Left cardiac atrium (tissue), 4 donors: ENCODE measurements around the gene TRPT1. TPM values are rescaled to one million over a fixed set of nuclear protein-coding genes. Genes with fewer than 3 reads are reported as not detected.
A peak's percentile ranks its signal among the peaks of the same experiment; 100 is the strongest.
"Not testable (repeated sequence)": the region's sequence is repeated elsewhere in the genome, so short reads cannot be mapped to it uniquely, and the experiment has no call there.

Experiments used
- ATAC-seq, 2 donors: fragments of 200-7000 bp; cut with Tn5 transposase; one replicate each; pipeline ENCODE4 v1.9.1; 2020; ENCODE audit warnings: mild to moderate bottlenecking in 2 of 2, moderate library complexity in 2 of 2
- DNase-seq: peaks from one replicate; pipeline ENCODE4 v3.0.0-alpha.2; 2020
- intact Hi-C, 2 donors: fragments of 100-400 bp; cut with DNase I; formaldehyde crosslinking; loops; one replicate each; pipeline versions ENCODE4 v1.14.1 to v1.15.1; 2022 to 2023
- total RNA-seq, 2 donors: library from RNA; stranded (reverse); fragmentation: NEBNext Ultra II Directional; extraction: Animal tissue kit (Norgen Biotek cat#: 25700); gene quantifications; one replicate each; pipeline ENCODE4 v1.2.1, GENCODE V29; 2021
- donor health status: DM: no; HTN: yes; CAD: no.
- donor health status: DM: no; HTN: yes; CAD: no; lungs with severe emphysema.
- donor health status: DM: yes; HTN: yes; CAD: no.
- donor health status: Dilated cardiomyopathy.

TRPT1 gene
- total RNA-seq, 2 donors from 2014 or later, result 59.6 to 61.2 TPM

DNA sequence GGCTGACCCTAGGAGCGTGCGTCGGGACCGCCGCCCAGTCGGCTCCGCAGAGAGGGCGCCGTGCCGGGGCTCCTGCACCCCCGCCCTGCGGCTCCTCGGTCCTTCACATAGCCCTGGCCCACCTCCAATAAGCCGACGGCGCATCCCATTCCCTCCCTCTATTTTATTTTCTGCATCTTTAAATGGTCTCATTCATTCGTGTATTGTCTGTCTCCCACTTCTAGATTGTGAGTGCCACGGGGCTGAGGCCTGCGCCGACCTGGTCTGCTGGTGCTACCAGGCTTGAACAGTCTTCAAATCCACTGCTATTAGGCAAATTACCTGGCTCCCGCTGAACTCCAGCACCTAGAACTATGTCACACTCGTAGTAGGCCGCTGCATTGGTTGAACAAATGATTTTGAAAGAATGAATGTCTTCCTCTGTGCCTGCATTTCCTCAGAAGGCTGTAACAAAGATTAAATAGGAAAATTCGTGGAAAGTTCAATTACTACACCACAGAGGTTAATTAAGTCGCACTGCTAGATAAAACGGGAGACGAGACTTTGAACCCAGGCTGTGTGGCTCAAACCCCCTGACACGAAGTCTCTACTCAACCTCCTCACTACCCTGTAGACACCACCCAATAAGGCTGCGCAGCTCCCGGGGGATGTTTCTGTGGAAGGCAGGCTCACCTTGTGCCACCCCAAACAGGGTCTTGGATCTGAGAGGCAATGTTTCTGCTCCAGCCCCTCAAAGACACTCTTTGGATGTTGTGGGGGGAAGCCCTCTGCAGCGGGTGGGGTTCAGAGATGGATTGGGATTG lies 21.9 kb upstream of the TRPT1 start:
- intact Hi-C loops, result no loop called here
- ATAC-seq (peak; percentile 1), DNase-seq (no peak)

DNA sequence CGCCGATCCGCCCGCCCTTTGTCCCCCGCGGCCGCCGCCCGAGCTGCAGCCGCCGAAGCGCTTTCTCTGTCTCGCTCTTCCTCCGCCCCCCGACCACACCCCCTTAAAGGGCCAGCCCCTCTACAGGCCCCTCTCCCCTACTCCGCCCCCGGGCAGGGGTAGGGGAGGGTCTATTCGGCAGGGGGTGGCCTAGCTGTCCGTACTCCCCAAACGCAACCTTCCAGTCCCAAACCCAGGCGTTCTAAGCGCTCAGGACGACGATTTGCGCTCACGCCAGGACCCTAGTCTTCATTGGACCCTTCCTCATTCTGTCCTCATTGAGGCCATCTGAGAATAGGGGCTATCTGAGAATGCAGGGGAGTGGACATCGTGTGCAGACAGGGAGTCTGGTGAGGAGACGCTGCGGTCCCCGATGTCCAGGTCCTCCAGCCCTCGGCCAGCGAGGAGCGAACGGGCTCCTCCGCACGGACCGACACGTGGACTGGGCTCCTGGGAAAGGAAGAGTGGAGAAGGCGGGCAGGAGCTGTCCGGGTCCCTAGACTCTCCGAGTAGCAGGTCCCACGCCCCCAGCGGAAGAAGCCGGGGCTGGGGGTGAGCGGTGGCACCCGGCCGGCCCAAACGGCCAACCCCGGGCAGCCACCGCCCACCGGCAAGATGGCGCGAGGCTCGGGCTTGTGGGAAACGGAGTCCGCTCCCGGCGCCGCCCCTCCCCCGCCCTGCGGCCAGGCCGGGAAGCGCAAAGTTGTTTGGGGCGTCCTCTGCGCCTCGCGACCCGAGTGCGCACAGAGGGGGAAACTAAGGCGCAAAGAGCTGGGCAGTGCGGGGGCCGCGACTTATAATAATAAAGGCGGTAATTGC lies 21.1 kb upstream of the TRPT1 start, which contains the start of gene PPP1R14B:
Gene PPP1R14B, minus strand, starts transcription at position 73 of the 858 bp plus-strand sequence. CDS start 270 bp downstream, outside the sequence.
- intact Hi-C loops, result no loop called here
- DNase-seq (peak; percentile 94), ATAC-seq (peak; percentile 68 to 76)

DNA sequence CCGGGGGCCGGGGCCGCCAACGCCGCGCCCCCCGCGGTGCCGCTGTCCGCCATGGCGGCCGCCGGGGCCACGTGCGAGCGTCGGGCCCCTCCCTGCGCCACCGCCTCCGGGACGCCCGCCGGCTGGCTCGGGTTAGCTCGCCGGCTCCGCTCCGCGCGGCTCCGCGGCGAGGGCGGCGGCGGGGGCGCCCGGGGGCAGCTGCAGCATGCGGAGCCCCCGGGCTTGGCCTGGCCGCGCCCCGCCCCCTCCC lies 20.6 kb upstream of the TRPT1 start:
- DNase-seq, intact Hi-C loops, ATAC-seq: not testable (repeated sequence)

DNA sequence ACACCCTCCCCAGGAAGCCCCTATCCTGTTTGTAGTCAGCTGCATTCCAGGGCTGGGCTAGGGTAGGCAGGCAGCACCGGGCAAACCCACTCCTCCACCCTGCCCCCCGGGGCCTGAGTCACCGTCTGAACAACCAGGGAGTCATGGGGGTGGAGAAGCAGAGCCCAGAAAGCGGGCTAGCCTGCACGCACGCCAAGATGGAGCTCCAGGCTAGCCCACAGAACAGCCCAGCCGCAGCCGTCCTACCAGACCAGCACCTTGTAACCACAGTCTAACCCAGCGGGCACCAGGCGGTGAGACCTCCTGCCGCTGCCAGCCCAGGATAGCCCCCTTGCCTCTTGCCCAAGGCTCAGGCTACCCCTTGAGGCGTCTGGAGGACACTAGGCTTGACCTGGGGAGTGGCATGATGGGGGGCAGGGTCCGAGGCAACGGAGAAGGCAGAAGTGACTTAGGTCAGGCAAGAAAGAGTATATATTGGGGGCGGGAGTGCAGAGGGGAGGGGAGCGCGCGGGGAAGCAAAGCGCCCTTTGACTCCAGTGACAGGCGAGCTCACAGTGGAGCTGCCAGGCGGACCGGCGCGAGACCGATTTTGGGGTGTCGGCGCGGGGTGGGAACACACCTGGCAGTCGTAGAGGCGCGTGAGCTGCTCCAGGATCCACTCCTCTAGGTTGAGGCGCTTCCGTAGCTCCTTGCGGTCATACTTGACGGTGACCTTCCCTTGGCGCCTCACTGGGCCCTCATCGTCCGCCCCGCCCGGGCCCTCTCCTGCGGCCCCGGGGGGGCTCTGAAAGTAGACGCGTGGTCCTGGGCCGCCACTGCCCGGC lies 20.0 kb upstream of the TRPT1 start:
- intact Hi-C loops, result no loop called here

DNA sequence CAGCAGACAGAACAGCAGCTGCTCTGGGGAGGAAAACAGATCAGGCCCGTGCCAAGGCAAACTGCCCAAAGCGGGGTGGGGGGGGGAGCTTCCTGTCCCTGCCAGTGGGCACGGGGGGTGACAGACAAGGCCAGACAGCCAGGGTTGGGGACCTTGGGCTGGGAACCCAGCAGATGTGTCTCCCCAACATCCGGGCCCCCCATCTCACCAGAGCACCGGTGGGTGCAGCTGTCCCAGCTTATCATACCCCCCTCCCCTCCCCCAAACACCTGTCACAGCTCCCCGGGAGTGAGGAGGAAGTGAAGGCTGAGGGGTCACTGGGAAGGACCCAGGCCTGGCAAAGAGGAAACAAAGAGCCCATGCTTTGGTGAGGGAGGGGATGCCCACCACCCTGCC lies 19.4 kb upstream of the TRPT1 start:
- ATAC-seq, result no peak
- DNase-seq, result peak; percentile 60
- intact Hi-C loops, result no loop called here

More for the DNA sequence above, 20.0 kb upstream of the TRPT1 start:
- ATAC-seq (peak in 1 of 2 donors; percentile 7), DNase-seq (peak; percentile 90)

DNA sequence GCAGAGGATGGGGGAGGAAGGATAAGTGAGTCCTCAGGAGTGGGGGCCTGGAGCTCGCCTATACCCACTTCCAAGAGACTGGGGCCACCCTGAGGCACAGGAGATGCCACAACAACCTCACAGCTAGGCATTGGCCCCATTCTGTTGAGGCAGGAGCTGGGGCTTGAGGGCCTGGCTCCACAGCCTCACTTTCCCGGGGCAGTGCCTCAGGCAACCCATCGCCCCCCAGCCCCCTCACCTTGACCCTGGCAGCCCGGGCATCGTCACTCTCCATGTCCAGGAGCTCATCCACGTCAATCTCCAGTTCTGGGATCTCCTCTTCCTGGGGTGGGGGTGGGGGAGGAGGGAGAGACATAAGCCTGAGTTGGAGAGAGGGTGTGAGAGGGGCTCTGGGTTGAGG lies 19.0 kb upstream of the TRPT1 start:
- intact Hi-C loops, result no loop called here
- no peak for ATAC-seq

DNA sequence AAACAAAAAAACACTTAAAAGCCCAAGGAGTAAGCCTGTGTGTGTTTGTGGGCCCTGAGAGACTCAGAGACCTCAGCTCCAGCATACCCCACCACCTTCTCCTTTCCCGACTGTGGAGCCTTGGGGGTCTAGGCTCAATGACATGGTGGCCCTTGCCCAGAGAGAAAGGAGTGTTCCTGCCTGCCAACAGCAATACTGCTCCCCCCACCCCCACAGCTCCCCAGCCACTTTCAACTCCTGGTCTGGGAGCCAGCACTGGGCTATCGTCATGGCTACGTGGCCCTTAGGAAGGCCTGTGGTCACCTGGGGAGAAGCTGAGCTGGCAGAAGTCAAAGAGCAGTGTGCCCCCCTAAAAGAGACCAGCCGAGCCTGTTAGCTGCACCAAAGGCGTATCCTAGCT lies 18.1 kb upstream of the TRPT1 start:
- DNase-seq (no peak), ATAC-seq (no peak)
- intact Hi-C loops, result no loop called here

More for the DNA sequence above, 19.0 kb upstream of the TRPT1 start:
- DNase-seq, result no peak

DNA sequence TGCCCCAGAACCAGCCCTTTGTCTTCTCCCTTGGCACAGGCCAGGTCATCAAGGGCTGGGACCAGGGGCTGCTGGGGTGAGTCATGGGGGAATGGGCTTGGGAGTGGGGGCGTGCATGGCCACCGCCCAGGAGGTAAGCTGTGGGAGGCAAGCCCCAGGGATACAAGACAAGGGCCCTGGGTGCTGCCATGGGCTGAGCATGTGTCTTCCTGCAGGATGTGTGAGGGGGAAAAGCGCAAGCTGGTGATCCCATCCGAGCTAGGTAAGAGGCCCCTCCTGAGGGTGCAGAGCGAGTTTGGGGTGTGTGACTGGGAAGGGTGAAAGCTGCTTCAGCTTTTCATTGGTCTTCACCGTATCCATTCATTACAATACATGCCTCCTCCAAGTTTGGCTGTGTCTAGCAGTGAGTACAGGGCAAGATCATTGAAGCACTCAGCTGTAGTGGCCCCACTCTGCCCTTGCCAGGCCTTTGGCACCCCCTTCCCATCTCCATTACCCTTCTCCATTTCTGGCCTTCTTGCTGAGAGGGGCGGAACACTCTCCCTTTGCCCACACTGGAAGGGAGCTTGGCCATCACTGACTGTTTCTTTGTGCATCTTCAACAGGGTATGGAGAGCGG lies 17.4 kb upstream of the TRPT1 start:
- no peak for DNase-seq
- ATAC-seq, result no peak
- intact Hi-C loops, result no loop called here

DNA sequence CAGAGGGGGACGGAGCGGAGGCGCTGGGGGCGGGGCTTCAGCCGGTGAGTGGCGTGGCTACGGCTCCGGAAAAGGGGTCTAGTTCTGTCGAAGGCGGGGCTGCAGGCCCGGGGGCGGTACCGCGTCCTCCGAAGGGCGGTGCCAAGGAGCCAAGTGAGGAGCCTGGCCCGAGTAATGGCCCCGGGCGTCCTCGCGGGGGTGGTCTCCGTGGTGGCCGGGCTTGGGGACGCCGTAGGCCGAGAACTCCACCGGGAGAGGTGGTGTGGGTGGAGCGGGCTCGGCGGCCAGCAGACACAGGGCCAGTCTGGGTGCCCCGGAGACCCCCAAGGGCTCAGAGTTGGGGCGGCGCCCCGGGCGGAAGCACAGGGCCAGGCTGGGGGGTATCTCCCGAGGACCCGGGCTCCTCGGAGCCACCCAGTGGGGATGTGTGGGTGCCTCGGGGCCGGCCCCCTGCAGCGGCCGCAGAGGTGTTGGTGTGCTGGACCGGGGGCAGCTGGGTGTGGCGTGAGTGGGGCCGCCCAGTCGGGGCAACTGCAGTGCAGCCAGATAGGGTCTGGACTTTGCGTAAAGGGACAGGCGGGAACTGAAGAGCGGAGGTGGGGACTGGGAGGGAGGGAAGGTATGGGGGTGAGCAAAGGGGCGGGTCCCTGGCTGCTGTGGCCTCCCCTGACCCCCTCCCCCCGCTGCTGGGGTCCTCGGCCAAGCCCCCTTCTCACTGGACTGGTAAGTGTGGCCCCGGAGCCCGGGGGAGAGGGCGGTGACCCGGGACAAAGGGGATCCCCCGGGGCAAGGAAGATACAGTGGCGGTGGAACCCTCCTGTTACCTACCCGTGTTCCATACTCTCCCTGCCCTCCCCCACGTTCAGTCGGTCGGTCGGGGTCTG lies 15.7 kb upstream of the TRPT1 start:
- intact Hi-C loops, result no loop called here
- ATAC-seq, result peak; percentile 6 to 14
- DNase-seq, result peak; percentile 74

DNA sequence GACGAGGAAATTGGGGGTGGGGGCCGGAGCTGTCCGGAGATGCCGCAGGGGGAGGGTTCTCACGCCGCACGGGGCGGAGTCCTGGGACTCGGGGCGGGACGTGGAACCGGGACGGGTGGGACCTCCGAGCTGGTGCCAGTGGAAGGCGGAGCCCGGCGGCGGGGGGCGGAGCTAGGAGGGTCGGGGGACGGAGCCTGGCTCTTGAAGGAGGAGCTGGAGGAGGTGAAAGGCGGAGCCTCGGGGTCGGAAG lies 15.2 kb upstream of the TRPT1 start:
- ATAC-seq, result peak; percentile 89 to 90
- peak; percentile 99 for DNase-seq
- intact Hi-C loops, result no loop called here

DNA sequence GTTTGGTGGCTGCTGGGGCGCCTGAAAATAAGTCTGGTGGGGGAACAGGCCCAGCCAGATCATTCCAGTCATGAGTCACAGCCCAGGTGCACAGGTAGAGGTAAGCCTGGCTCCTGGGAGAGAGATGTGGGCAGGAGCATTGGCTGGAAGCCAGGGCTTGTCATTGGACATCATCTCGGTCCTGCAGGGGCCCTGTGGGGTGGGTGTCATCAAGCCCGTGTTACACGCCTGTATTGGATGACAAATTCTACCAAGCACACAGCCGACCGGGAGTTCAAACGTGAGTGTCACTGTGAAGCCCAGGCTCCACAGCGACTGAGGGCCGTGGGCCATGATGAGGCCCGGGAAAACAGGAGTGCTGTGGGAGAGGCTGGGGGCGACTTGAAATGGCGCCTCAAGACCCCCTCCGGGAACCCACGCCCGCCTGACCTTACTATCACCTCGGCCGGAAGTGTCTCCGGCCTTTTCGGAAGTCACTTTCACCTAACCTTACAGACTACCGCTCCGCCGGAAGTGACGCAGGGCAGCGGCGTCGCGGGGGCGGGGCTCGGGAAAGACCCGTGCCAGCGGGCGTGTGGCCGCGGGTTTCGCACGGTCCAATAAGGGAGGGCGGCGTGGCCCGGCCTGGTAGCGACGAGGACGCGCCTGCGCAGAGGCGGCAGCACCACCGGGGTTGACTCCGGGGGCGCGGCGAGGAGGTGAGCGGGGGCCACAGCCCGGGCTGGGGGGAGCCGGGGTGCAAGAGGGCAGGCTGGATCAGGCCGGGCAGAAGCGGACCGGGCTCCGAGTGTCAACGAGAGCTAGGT lies 14.7 kb upstream of the TRPT1 start, which contains the start of gene FKBP2:
Gene FKBP2, plus strand, starts transcription at position 661 of the 806 bp plus-strand sequence. CDS start 1,293 bp downstream, outside the sequence.
- DNase-seq (peak; percentile 98), ATAC-seq (peak; percentile 75 to 83)
- intact Hi-C loops, result no loop called here

DNA sequence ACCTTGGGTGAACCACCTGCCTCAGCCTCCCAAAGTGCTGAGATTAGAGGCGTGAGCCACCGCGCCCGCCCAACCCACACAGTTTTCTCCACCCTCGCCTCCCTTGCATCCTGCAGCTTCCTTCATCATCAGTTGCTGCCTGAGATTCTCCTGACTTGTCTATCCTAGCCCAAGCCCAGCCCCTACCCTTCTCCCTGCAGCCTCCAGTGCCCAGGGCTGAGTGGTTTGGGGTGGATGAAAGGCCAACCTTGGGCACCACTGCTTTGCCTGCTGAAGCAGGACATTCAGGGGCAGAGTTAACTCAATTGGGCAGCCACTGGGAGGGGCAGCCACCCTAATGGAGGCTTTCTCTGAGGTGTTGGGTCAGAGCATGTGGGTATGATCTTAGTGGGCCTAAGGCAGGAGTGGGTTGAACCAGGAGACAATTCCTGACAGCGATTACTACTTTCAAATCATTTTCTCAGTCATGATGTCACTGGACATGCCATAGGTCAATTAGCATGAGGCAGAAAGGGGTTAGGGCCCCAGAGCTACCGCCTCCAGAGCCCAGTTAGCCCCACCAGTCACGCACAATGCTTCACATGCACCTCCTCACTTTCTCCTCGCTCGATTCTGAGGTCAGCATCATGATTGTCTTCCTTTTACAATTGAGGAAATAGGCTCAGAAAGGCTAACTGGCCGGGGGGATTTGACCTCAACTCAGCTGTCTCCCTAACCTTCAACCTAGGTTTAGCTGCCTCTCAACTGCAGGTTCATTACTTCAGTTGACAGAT lies 13.9 kb upstream of the TRPT1 start:
- intact Hi-C loops, result no loop called here
- ATAC-seq, result no peak
- no peak for DNase-seq

DNA sequence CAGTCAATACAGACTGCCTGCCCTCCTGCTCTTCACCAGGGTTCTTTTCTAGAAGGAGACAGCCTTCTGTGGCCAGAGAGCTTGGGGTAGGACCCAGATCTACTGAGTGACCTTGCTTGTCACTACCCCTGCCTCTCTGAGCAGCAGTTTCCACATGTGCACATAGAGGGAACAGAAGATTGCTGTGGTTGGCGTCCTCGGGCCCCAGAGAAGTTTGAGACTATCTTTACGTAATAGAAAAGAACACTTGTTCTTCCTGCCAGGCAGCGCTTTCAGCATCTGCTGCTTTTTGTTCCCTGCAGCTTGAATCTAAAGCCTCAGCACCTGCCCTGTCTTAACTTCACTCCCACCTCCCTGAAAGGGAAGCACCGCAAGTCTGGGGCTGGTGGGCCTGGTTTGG lies 13.0 kb upstream of the TRPT1 start:
- intact Hi-C loops, result no loop called here
- ATAC-seq, result no peak
- DNase-seq, result no peak

DNA sequence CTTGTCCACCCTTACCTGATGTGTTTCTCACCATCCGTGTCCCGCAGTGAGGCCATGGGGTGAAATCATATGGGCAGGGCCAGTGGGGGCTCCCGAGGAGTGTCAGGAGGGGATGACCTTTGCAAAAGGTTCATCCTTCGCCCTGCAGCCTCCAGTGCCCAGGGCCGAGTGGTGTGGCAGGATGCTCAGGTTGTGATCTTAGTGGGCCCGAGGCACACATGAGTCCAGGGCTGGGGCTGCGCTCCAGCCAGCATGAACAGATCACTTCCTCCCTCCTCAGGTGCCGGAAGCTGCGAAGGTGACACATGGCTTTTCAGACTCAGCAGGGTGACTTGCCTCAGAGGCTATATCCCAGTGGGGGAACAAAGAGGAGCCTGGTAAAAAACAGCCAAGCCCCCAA lies 12.1 kb upstream of the TRPT1 start:
- ATAC-seq (no peak), DNase-seq (no peak)
- intact Hi-C loops, result no loop called here

DNA sequence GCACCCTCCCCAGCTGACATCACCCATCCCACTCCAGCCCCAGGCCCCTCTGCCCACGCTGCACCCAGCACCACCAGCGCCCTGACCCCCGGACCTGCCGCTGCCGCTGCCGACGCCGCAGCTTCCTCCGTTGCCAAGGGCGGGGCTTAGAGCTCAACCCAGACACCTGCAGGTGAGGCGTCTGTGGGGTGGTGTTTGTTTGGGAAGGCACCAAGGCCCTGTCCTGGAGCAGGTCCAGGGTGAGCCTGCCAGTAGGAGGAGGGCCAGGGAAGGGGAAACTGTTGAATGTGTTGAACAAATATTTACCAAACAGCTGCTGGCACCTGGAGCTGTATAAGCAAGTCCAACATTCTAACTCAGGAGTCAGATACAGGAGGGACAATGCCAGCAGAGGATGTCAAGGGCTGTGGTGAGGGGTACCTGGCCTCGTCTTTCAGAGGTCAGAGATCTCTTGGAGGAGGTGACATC lies 11.5 kb upstream of the TRPT1 start:
- ATAC-seq (no peak), DNase-seq (no peak)
- intact Hi-C loops, result no loop called here

DNA sequence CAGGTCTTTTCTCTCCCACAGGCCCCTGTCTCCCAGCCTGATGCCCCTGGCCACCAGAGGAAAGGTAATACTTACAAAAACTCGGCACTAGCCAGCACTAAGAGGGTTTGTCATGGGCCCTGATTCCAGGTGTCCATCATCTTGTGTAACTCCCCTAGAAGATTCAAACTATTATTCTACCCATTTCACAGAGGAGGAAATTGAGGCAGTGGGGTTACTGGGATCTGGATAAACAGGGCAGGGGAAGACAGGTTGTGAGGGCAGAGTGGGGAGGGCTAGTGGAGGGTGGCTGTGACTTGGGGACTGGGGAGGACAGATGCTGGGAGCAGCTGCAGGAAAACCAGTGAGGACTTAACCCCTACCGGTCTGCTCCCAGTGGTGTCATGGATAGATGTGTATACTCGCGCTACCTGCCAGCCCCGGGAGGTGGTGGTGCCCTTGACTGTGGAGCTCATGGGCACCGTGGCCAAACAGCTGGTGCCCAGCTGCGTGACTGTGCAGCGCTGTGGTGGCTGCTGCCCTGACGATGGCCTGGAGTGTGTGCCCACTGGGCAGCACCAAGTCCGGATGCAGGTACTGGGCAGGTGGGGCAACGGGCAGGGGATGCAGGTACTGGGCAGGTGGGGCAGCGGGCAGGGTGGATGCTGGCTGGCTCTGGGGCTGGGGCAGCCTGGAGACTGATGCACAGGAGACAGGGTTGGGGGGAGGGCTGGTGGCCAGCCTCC lies 9.6 kb upstream of the TRPT1 start:
- intact Hi-C loops, result no loop called here
- no peak for ATAC-seq
- no peak for DNase-seq
